Mesenchymal stem cell (in vitro differentiated cells and primary cell): ENCODE results near the gene RNF175.
"Not testable (repeated sequence)": the region's sequence is repeated elsewhere in the genome, so short reads cannot be mapped to it uniquely, and the experiment has no call there.

Experiments
- DNase-seq: peaks from one replicate; pipeline ENCODE4 v3.0.0-alpha.2; 2013
- H2AFZ ChIP-seq: one replicate; pipeline ENCODE4 v1.6.1; 2013; ENCODE audit warnings: low read depth, mild to moderate bottlenecking, control low read depth, inconsistent platforms, low read length, moderate library complexity
- H2AK5ac ChIP-seq: 2 replicates; pipeline ENCODE4 v1.6.1; 2013; ENCODE audit warnings: low read length, moderate library complexity, mild to moderate bottlenecking, inconsistent platforms; ENCODE audit not compliant: severe bottlenecking
- H2BK120ac ChIP-seq: one replicate; pipeline ENCODE4 v1.6.1; 2013; ENCODE audit warnings: low read depth, mild to moderate bottlenecking, inconsistent platforms, low read length, moderate library complexity
- H2BK12ac ChIP-seq, 2 experiments: one replicate each; pipeline ENCODE4 v1.6.1; 2013; ENCODE audit warnings: inconsistent platforms in 2 of 2, low read length in 2 of 2, mild to moderate bottlenecking in 2 of 2, moderate library complexity in 2 of 2, control low read depth in 1 of 2
- H2BK15ac ChIP-seq: one replicate; pipeline ENCODE4 v1.6.1; 2013; ENCODE audit warnings: mild to moderate bottlenecking, low read depth, inconsistent platforms; ENCODE audit not compliant: poor library complexity, severe bottlenecking
- H2BK5ac ChIP-seq: 2 replicates; pipeline ENCODE4 v1.6.1; 2013; ENCODE audit warnings: low read depth, mild to moderate bottlenecking, low read length, control low read depth, inconsistent platforms; ENCODE audit not compliant: poor library complexity, severe bottlenecking
- H3K14ac ChIP-seq, 2 experiments: one replicate each; pipeline ENCODE4 v1.6.1; 2013; ENCODE audit warnings: inconsistent platforms in 2 of 2, low read length in 2 of 2, control low read depth in 1 of 2, mild to moderate bottlenecking in 1 of 2, moderate library complexity in 1 of 2
- H3K18ac ChIP-seq, 2 experiments: one replicate each; pipeline ENCODE4 v1.6.1; 2013; ENCODE audit warnings: inconsistent platforms in 2 of 2, low read length in 2 of 2, control low read depth in 1 of 2, low read depth in 1 of 2, mild to moderate bottlenecking in 1 of 2
- H3K23ac ChIP-seq, 2 experiments: one replicate each; pipeline ENCODE4 v1.6.1; 2013; ENCODE audit warnings: inconsistent platforms in 2 of 2, low read length in 2 of 2, mild to moderate bottlenecking in 2 of 2, moderate library complexity in 2 of 2, control low read depth in 1 of 2
- H3K27ac ChIP-seq: 2 replicates; pipeline ENCODE4 v1.5.1; 2013; ENCODE audit warnings: mild to moderate bottlenecking, moderate library complexity, low read length, control low read depth, inconsistent platforms; ENCODE audit not compliant: poor library complexity, severe bottlenecking
- H3K27me3 ChIP-seq, 2 experiments: 2 replicates each; pipeline versions ENCODE4 v1.6.1 to v1.7.0; 2013; ENCODE audit warnings: low read length in 2 of 2, mild to moderate bottlenecking in 2 of 2, moderate library complexity in 2 of 2, control low read depth in 1 of 2, inconsistent platforms in 1 of 2; ENCODE audit not compliant: control insufficient read depth in 1 of 2, insufficient read depth in 1 of 2
- H3K36me3 ChIP-seq, 2 experiments: 2 replicates each; pipeline versions ENCODE4 v1.6.1 to v1.7.0; 2013; ENCODE audit warnings: low read length in 2 of 2, control low read depth in 1 of 2, inconsistent platforms in 1 of 2, low read depth in 1 of 2, mild to moderate bottlenecking in 1 of 2; ENCODE audit not compliant: insufficient read depth in 2 of 2, control insufficient read depth in 1 of 2
- H3K4ac ChIP-seq, 2 experiments: one replicate each; pipeline ENCODE4 v1.6.1; 2013; ENCODE audit warnings: inconsistent platforms in 2 of 2, low read length in 2 of 2, mild to moderate bottlenecking in 2 of 2, moderate library complexity in 2 of 2, control low read depth in 1 of 2, low read depth in 1 of 2
- H3K4me1 ChIP-seq: 2 replicates; pipeline ENCODE4 v1.6.1; 2013; ENCODE audit warnings: low read depth, low read length, control low read depth; ENCODE audit not compliant: control insufficient read depth, insufficient read depth
- H3K4me2 ChIP-seq: 2 replicates; pipeline ENCODE4 v1.6.1; 2013; ENCODE audit warnings: low read length, mild to moderate bottlenecking, inconsistent platforms; ENCODE audit not compliant: poor library complexity, severe bottlenecking
- H3K4me3 ChIP-seq, 2 experiments: 2 replicates each; pipeline versions ENCODE4 v1.5.1 to v1.7.0; 2013; ENCODE audit warnings: low read length in 2 of 2, mild to moderate bottlenecking in 2 of 2, control low read depth in 1 of 2, low read depth in 1 of 2; ENCODE audit not compliant: insufficient read depth in 1 of 2
- H3K79me1 ChIP-seq: replicated peaks from 2 replicates; pipeline ENCODE4 v1.6.1; 2013; ENCODE audit warnings: mild to moderate bottlenecking, control low read depth, low read length, inconsistent platforms; ENCODE audit not compliant: poor library complexity, severe bottlenecking
- H3K9ac ChIP-seq: 2 replicates; pipeline ENCODE4 v1.7.0; 2013; ENCODE audit warnings: mild to moderate bottlenecking, low read length, moderate library complexity
- H3K9me3 ChIP-seq: 2 replicates; pipeline ENCODE4 v1.7.0; 2013; ENCODE audit warnings: mild to moderate bottlenecking, low read length; ENCODE audit not compliant: control insufficient read depth
- H4K8ac ChIP-seq: one replicate; pipeline ENCODE4 v1.6.1; 2013; ENCODE audit warnings: inconsistent platforms, mild to moderate bottlenecking, low read length, moderate library complexity
- H4K91ac ChIP-seq: one replicate; pipeline ENCODE4 v1.6.1; 2013; ENCODE audit warnings: mild to moderate bottlenecking, low read length, inconsistent platforms
- WGBS: methylation state at CpG from one replicate; pipeline ENCODE4 v1.1.7; 2013; ENCODE audit warnings: mixed read lengths; 5-methylcytosine and 5-hydroxymethylcytosine counted together

RNF175 gene

DNA sequence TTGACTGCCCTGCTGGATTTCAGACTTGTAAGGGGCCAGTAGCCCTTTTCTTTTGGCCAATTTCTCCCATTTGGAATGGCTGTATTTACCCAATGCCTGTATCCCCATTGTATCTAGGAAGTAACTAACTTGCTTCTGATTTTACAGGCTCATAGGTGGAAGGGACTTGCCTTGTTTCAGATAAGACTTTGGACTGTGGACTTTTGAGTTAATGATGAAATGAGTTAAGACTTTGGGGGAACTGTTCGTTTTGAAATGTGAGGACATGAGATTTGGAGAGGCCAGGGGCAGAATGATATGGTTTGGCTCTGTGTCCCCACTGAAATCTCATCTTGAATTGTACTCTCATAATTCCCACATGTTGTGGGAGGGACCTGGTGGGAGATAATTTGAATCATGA lies 93.3 kb downstream of the RNF175 start:
- DNase-seq, H2BK12ac ChIP-seq, H2BK15ac ChIP-seq, H2AFZ ChIP-seq, H2AK5ac ChIP-seq, H3K27ac ChIP-seq, H4K91ac ChIP-seq, H3K4me3 ChIP-seq, H3K4ac ChIP-seq, H3K23ac ChIP-seq, H4K8ac ChIP-seq, H3K36me3 ChIP-seq, H3K4me2 ChIP-seq, H3K9ac ChIP-seq, H3K79me1 ChIP-seq, H2BK120ac ChIP-seq, H3K18ac ChIP-seq, H2BK5ac ChIP-seq, H3K9me3 ChIP-seq, H3K4me1 ChIP-seq, H3K14ac ChIP-seq: not testable (repeated sequence)
- 62% methylated on average over 1 of the region's 1 CpG for WGBS
- peaks cover 0 to 15% of the 10 kb centered on the region in 2 experiments for H3K27me3 ChIP-seq

DNA sequence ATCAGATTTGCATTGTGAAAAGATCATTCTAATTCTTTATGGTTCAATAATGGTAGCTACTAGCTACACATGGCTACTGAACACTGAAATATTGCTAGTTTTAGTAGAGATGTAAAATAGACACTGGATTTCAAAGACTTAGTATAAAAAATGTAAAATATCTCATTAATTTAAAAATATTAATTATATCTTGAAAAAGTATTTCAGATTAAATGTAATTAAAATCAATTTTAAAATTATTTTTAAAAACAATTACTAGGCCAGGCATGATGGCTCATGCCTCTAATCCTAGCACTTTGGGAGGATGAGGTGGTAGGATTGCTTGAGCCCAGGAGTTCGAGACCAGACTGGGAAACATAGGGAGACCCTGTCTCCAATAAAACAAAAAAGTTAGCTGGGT lies 96.2 kb downstream of the RNF175 start:
- Histone ChIP-seq H2AK5ac (no peak overlapping the region), H3K36me3 (no peaks in the 10 kb centered on the region), H3K79me1 (no peaks in the 10 kb centered on the region), H3K23ac (no peak overlapping the region), H3K4me1 (no peaks in the 10 kb centered on the region), H2BK120ac (no peak overlapping the region), H3K27ac (no peak overlapping the region), H3K4me2 (no peak overlapping the region), H3K18ac (no peak overlapping the region), H3K14ac (no peak overlapping the region), H3K27me3 (peaks cover 0 to 5% of the 10 kb centered on the region in 2 experiments), H3K4me3 (no peak overlapping the region), H3K9me3 (no peaks in the 10 kb centered on the region), H3K9ac (no peak overlapping the region), H3K4ac (no peak overlapping the region), H2BK5ac (no peak overlapping the region), H4K91ac (no peak overlapping the region), H2BK15ac (no peak overlapping the region), H2AFZ (no peak overlapping the region), H4K8ac (no peak overlapping the region), H2BK12ac (no peak overlapping the region)
- no peak for DNase-seq
- WGBS = 50% methylated on average over 1 of the region's 1 CpG

DNA sequence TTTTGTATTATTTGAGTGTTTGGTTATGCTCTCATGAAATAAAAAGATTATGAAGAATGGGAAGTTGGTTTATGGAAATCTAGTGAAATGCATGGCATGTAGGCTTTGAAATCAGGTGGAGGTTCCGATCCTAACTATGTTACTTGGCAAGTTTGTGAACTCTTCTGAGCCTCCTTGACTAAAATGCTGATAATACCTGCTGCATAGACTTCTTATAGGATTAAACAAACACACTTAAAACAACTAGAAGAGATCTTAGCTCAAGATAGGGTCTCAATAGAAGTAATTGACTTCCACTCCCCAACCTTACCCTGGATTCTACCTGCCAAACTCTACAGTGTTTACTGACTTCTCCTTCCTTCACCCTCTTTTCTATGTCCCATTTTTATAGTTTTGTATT lies 97.9 kb downstream of the RNF175 start:
- Histone ChIP-seq H3K4me2 (no peak overlapping the region), H2BK12ac (no peak overlapping the region), H3K4ac (no peak overlapping the region), H3K9ac (no peak overlapping the region), H2BK5ac (no peak overlapping the region), H3K27me3 (no peaks in the 10 kb centered on the region), H3K4me3 (no peak overlapping the region), H2AFZ (no peak overlapping the region), H3K18ac (no peak overlapping the region), H3K4me1 (no peaks in the 10 kb centered on the region), H3K14ac (no peak overlapping the region), H3K9me3 (no peaks in the 10 kb centered on the region), H4K91ac (no peak overlapping the region), H3K79me1 (no peaks in the 10 kb centered on the region), H3K27ac (no peak overlapping the region), H2BK15ac (no peak overlapping the region), H2BK120ac (no peak overlapping the region), H2AK5ac (no peak overlapping the region), H4K8ac (no peak overlapping the region), H3K23ac (no peak overlapping the region), H3K36me3 (no peaks in the 10 kb centered on the region)
- no peak for DNase-seq
- WGBS = 88% methylated on average over 1 of the region's 1 CpG

DNA sequence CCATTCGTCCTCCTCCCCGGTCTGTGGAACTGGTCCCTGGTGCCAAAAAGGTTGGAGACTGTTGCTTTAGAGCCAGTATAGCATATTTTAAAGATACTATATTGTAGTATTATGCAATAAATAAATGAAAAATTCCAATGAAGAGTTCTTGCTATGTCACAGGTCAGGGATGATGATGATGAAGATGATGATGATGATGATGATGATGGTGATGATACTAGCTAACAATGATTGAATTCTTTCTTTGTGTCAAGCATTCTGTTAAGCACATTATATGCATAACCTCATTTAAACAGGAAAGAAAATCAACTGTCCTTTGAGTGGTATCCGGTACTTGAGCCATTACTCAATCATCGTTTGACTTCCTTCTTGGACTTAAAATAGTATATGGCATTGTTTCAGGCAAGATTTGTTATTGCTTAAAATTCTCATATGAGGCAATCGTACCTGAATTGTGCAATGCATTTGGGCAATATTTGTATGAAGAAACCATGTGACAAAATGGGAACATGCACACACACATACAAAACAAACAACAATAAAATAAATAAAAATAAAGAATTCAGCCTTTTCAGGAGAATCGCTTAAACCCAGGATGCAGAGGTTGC lies 98.5 kb downstream of the RNF175 start:
- Histone ChIP-seq H3K4ac (no peak overlapping the region), H3K27me3 (no peaks in the 10 kb centered on the region), H3K9me3 (no peaks in the 10 kb centered on the region), H4K91ac (no peak overlapping the region), H3K4me2 (no peak overlapping the region), H3K27ac (no peak overlapping the region), H3K4me1 (no peaks in the 10 kb centered on the region), H2BK120ac (no peak overlapping the region), H3K23ac (no peak overlapping the region), H3K79me1 (no peaks in the 10 kb centered on the region), H2AFZ (no peak overlapping the region), H3K14ac (no peak overlapping the region), H3K9ac (no peak overlapping the region), H2AK5ac (no peak overlapping the region), H2BK12ac (no peak overlapping the region), H3K18ac (no peak overlapping the region), H2BK5ac (no peak overlapping the region), H3K36me3 (no peaks in the 10 kb centered on the region), H3K4me3 (no peak overlapping the region), H2BK15ac (no peak overlapping the region), H4K8ac (no peak overlapping the region)
- 100% methylated on average over 2 of the region's 6 CpGs for WGBS
- DNase-seq = no peak
